Smooth muscle cell (in vitro differentiated cells): ENCODE measurements around the gene ZDHHC5. TPM values are rescaled to one million over a fixed set of nuclear protein-coding genes. Genes with fewer than 3 reads are reported as not detected.
"Not testable (repeated sequence)": the region's sequence is repeated elsewhere in the genome, so short reads cannot be mapped to it uniquely, and the experiment has no call there.

Source experiments
- DNase-seq: peaks from one replicate; lab custom pipeline; 2025; ENCODE audit not compliant: unreplicated experiment; lab: John Stamatoyannopoulos, UW
- H2AFZ ChIP-seq: fragments of 200-600 bp; sonication (generic); 2 replicates; pipeline ENCODE4 v1.6.0; 2016; ENCODE audit warnings: antibody characterized with exemption, low read depth, mild to moderate bottlenecking
- H3F3A ChIP-seq: fragments of 200-600 bp; sonication (generic); 2 replicates; pipeline ENCODE4 v1.6.0; 2017; ENCODE audit warnings: antibody characterized with exemption, low read depth
- H3K27ac ChIP-seq: fragments of 200-600 bp; sonication (generic); 2 replicates; pipeline ENCODE4 v1.5.1; 2016; ENCODE audit warnings: low read depth, mild to moderate bottlenecking
- H3K27me3 ChIP-seq: fragments of 200-600 bp; sonication (generic); 2 replicates; pipeline ENCODE4 v1.6.1; 2016; ENCODE audit warnings: low read depth, mild to moderate bottlenecking
- H3K36me3 ChIP-seq: fragments of 200-600 bp; sonication (generic); 2 replicates; pipeline ENCODE4 v1.5.1; 2016; ENCODE audit warnings: low read depth
- H3K4me1 ChIP-seq: fragments of 200-600 bp; sonication (generic); 2 replicates; pipeline ENCODE4 v1.5.1; 2016; ENCODE audit warnings: low read depth
- H3K4me2 ChIP-seq: fragments of 200-600 bp; sonication (generic); 2 replicates; pipeline ENCODE4 v1.6.0; 2016; ENCODE audit warnings: mild to moderate bottlenecking
- H3K4me3 ChIP-seq: fragments of 200-600 bp; sonication (generic); 2 replicates; pipeline ENCODE4 v1.5.1; 2016; ENCODE audit warnings: mild to moderate bottlenecking
- H3K79me2 ChIP-seq: fragments of 200-600 bp; sonication (generic); 2 replicates; pipeline ENCODE4 v1.6.0; 2016; ENCODE audit warnings: low read depth, mild to moderate bottlenecking
- H3K9ac ChIP-seq: fragments of 200-600 bp; sonication (generic); 2 replicates; pipeline ENCODE4 v1.6.0; 2016; ENCODE audit warnings: low read depth
- H3K9me3 ChIP-seq: fragments of 200-600 bp; sonication (generic); replicated peaks from 2 replicates; pipeline ENCODE4 v1.5.1; 2016; ENCODE audit warnings: low read depth
- H4K20me1 ChIP-seq: fragments of 200-600 bp; sonication (generic); 2 replicates; pipeline ENCODE4 v1.6.0; 2016; ENCODE audit warnings: low read depth
- CTCF ChIP-seq: fragments of 200-600 bp; sonication (generic); IDR thresholded peaks from 2 replicates; pipeline ENCODE4 v1.5.1; 2017; ENCODE audit warnings: borderline replicate concordance, mild to moderate bottlenecking, antibody characterized with exemption; ENCODE audit not compliant: insufficient read depth, poor library complexity, severe bottlenecking
- WGBS: methylation state at CpG from one replicate; pipeline ENCODE4 v1.1.7; 2016; ENCODE audit warnings: low lambda C conversion rate; 5-methylcytosine and 5-hydroxymethylcytosine counted together
- polyA plus RNA-seq: library from polyadenylated mRNA; unstranded; fragments of >200 nt; fragmentation: Nextera tagmentation; extraction: Ambion mirVana; gene quantifications from 2 replicates; pipeline ENCODE4 v1.2.1, GENCODE V29; 2016
- total RNA-seq: library from RNA; depleted of rRNA; stranded (reverse); fragments of >200 nt; gene quantifications from 2 replicates; pipeline ENCODE4 v1.2.3, GENCODE V29; 2014

The ZDHHC5 gene
- total and polyA plus RNA-seq, 2 experiments from 2014 or later = 34.5 to 38.0 TPM

GRCh38 chr11:57680552-57680874 lies 12.6 kb downstream of the ZDHHC5 start:
- peak overlapping the region; percentile 67 for H3K27ac ChIP-seq
- no peaks in the 10 kb centered on the region for H3F3A ChIP-seq
- no peak overlapping the region for H2AFZ ChIP-seq
- H3K4me3 ChIP-seq = no peak overlapping the region
- H3K9me3 ChIP-seq = no peaks in the 10 kb centered on the region
- H3K9ac ChIP-seq = peak overlapping the region; percentile 51
- H3K4me2 ChIP-seq = peak overlapping the region; percentile 25
- peaks cover 92% of the 10 kb centered on the region for H3K79me2 ChIP-seq
- TF ChIP-seq CTCF = no peak
- no peak for DNase-seq
- peaks cover 61% of the 10 kb centered on the region for H4K20me1 ChIP-seq
- H3K4me1 ChIP-seq = no peaks in the 10 kb centered on the region
- peaks cover 15% of the 10 kb centered on the region for H3K36me3 ChIP-seq
- H3K27me3 ChIP-seq = no peaks in the 10 kb centered on the region
- WGBS = 60% methylated on average over 2 of the region's 2 CpGs

- Histone ChIP-seq H3K4me1 (no peaks in the 10 kb centered on the region), H3F3A (no peaks in the 10 kb centered on the region), H4K20me1 (peaks cover 56% of the 10 kb centered on the region), H2AFZ (no peak overlapping the region), H3K36me3 (peaks cover 15% of the 10 kb centered on the region), H3K79me2 (peaks cover 85% of the 10 kb centered on the region), H3K27ac (peak overlapping the region; percentile 67), H3K27me3 (no peaks in the 10 kb centered on the region), H3K9ac (peak overlapping the region; percentile 51), H3K4me3 (no peak overlapping the region), H3K4me2 (peak overlapping the region; percentile 25), H3K9me3 (no peaks in the 10 kb centered on the region)
- DNase-seq = no peak
- TF ChIP-seq CTCF = no peak
- 26% methylated on average over 1 of the region's 1 CpG for WGBS
Observed at GRCh38 chr11:57681168-57681567, 13.3 kb downstream of the ZDHHC5 start.

GRCh38 chr11:57690474-57690873 lies 22.6 kb downstream of the ZDHHC5 start:
- not testable (repeated sequence) for DNase-seq, H3K9me3 ChIP-seq, H3K4me2 ChIP-seq, H3K27ac ChIP-seq, H3K9ac ChIP-seq, H4K20me1 ChIP-seq, H3K79me2 ChIP-seq, H3K27me3 ChIP-seq, H3K4me3 ChIP-seq, H3K4me1 ChIP-seq, H3F3A ChIP-seq, H2AFZ ChIP-seq
- 98% methylated on average over 5 of the region's 5 CpGs for WGBS
- H3K36me3 ChIP-seq = peaks cover 32% of the 10 kb centered on the region

- no peaks in the 10 kb centered on the region for H3K79me2 ChIP-seq
- H2AFZ ChIP-seq = no peak overlapping the region
- no peak overlapping the region for H3K4me2 ChIP-seq
- H3K4me3 ChIP-seq = no peak overlapping the region
- no peak overlapping the region for H3K27ac ChIP-seq
- no peaks in the 10 kb centered on the region for H3K27me3 ChIP-seq
- peaks cover 12% of the 10 kb centered on the region for H3F3A ChIP-seq
- H3K9me3 ChIP-seq = no peaks in the 10 kb centered on the region
- H4K20me1 ChIP-seq = no peaks in the 10 kb centered on the region
- no peak for DNase-seq
- no peak overlapping the region for H3K9ac ChIP-seq
- TF ChIP-seq CTCF = no peak
- H3K4me1 ChIP-seq = no peaks in the 10 kb centered on the region
- WGBS = 96% methylated on average over 18 of the region's 18 CpGs
- peaks cover 27% of the 10 kb centered on the region for H3K36me3 ChIP-seq
Observed at GRCh38 chr11:57698843-57699365, 31.0 kb downstream of the ZDHHC5 start.
